H1 (cell line): ENCODE data around the gene HIC2. TPM values are rescaled to one million over a fixed set of nuclear protein-coding genes. Genes with fewer than 3 reads are reported as not detected.

Experiments used
- CTCF ChIA-PET: fragments of 300-600 bp; sonication (Branson Sonifier 250); formaldehyde crosslinking; loops from one replicate; lab custom pipeline; 2021; ENCODE audit not compliant: partially characterized antibody; lab: Charles Lee
- POLR2A ChIA-PET: fragments of 300-600 bp; sonication (Branson Sonifier 250); formaldehyde crosslinking; loops from one replicate; lab custom pipeline; 2021; ENCODE audit warnings: inconsistent platforms; ENCODE audit not compliant: partially characterized antibody; lab: Charles Lee
- DNase-seq, 2 experiments: peaks; one replicate each; pipeline versions ENCODE4 v3.0.0 to v3.0.0-alpha.2; 2010 to 2022; ENCODE audit warnings: low spot score in 2 of 2, low read depth in 1 of 2, mixed read lengths in 1 of 2
- FAIRE-seq: peaks from 2 replicates; lab custom pipeline; 2011; peaks lifted over from hg19 to GRCh38; lab: Jason Lieb, UNC
- H2AFZ ChIP-seq: 2 replicates; pipeline ENCODE4 v1.8.1; 2012; ENCODE audit warnings: low read length, inconsistent platforms
- H2AK5ac ChIP-seq: 2 replicates; pipeline ENCODE4 v1.6.1; 2013; ENCODE audit warnings: low read depth, low read length
- H2BK120ac ChIP-seq: replicated peaks from 2 replicates; pipeline ENCODE3; 2013; ENCODE audit warnings: low read depth, low read length, inconsistent platforms
- H2BK12ac ChIP-seq: 2 replicates; pipeline ENCODE4 v1.6.1; 2013; ENCODE audit warnings: low read depth, low read length
- H2BK15ac ChIP-seq: 2 replicates; pipeline ENCODE4 v1.6.1; 2013; ENCODE audit warnings: low read length
- H2BK20ac ChIP-seq: 2 replicates; pipeline ENCODE4 v1.6.1; 2013; ENCODE audit warnings: low read length
- H2BK5ac ChIP-seq: 2 replicates; pipeline ENCODE4 v1.6.1; 2013; ENCODE audit warnings: low read depth, low read length
- H3K14ac ChIP-seq: 2 replicates; pipeline ENCODE4 v1.6.1; 2013; ENCODE audit warnings: inconsistent platforms; ENCODE audit not compliant: insufficient read length
- H3K18ac ChIP-seq: 2 replicates; pipeline ENCODE4 v1.6.1; 2013; ENCODE audit warnings: low read length; ENCODE audit errors: extremely low read depth
- H3K23ac ChIP-seq: 2 replicates; pipeline ENCODE4 v1.6.1; 2013; ENCODE audit warnings: inconsistent platforms; ENCODE audit not compliant: insufficient read length
- H3K23me2 ChIP-seq: 2 replicates; pipeline ENCODE4 v1.6.1; 2013; ENCODE audit warnings: low read depth, low read length
- H3K27ac ChIP-seq: 2 replicates; pipeline ENCODE4 v1.6.1; 2011; ENCODE audit warnings: low read depth, low read length, inconsistent platforms
- H3K27me3 ChIP-seq, 4 experiments: replicated peaks in 1 of 4; 1 replicate in 1 of 4; 2 replicates in 3 of 4; pipeline versions ENCODE4 v1.6.1 to v1.8.1; 2011 to 2013; ENCODE audit warnings: low read length in 3 of 4, mild to moderate bottlenecking in 3 of 4, inconsistent platforms in 2 of 4, mixed read lengths in 2 of 4, moderate library complexity in 1 of 4; ENCODE audit not compliant: control insufficient read depth in 3 of 4, insufficient read depth in 3 of 4; ENCODE audit errors: extremely low read depth in 1 of 4
- H3K36me3 ChIP-seq, 4 experiments: 2 replicates each; pipeline versions ENCODE4 v1.6.1 to v1.8.1; 2011 to 2013; ENCODE audit warnings: mild to moderate bottlenecking in 4 of 4, low read length in 3 of 4, moderate library complexity in 2 of 4, control low read depth in 1 of 4, inconsistent platforms in 1 of 4; ENCODE audit not compliant: insufficient read depth in 4 of 4, control insufficient read depth in 2 of 4
- H3K4ac ChIP-seq: replicated peaks from 2 replicates; pipeline ENCODE3; 2013; ENCODE audit warnings: low read length, low read depth, mixed read lengths, inconsistent platforms; ENCODE audit not compliant: insufficient read length
- H3K4me1 ChIP-seq, 4 experiments: replicated peaks in 1 of 4; 1 replicate in 1 of 4; 2 replicates in 3 of 4; pipeline versions ENCODE4 v1.6.1 to v1.8.1; 2011 to 2013; ENCODE audit warnings: low read length in 3 of 4, inconsistent platforms in 2 of 4, mixed read lengths in 1 of 4; ENCODE audit not compliant: insufficient read depth in 4 of 4, control insufficient read depth in 3 of 4
- H3K4me2 ChIP-seq, 2 experiments: 2 replicates each; pipeline versions ENCODE4 v1.6.1 to v1.8.1; 2011 to 2013; ENCODE audit warnings: low read depth in 2 of 2, low read length in 2 of 2, control low read depth in 1 of 2, inconsistent platforms in 1 of 2, mild to moderate bottlenecking in 1 of 2; ENCODE audit not compliant: insufficient read depth in 1 of 2
- H3K4me3 ChIP-seq, 4 experiments: fragments of 200-600, 300-600 bp in 1 of 4; sonication (generic), shearing (Covaris generic), sonication (Bioruptor Twin) in 1 of 4; 2 replicates each; pipeline versions ENCODE4 v1.5.1 to v1.8.1; 2011 to 2016; ENCODE audit warnings: low read length in 4 of 4, low read depth in 3 of 4, control low read depth in 2 of 4, inconsistent platforms in 2 of 4, mild to moderate bottlenecking in 2 of 4, mixed read lengths in 1 of 4, moderate library complexity in 1 of 4; ENCODE audit not compliant: insufficient read depth in 2 of 4; ENCODE audit errors: extremely low read depth in 1 of 4
- H3K56ac ChIP-seq: replicated peaks from 2 replicates; pipeline ENCODE3; 2013; ENCODE audit warnings: low read depth, mild to moderate bottlenecking, mixed read lengths, low read length, inconsistent platforms; ENCODE audit not compliant: insufficient read length
- H3K79me1 ChIP-seq: 2 replicates; pipeline ENCODE4 v1.6.1; 2013; ENCODE audit warnings: low read depth, low read length, control low read depth
- H3K79me2 ChIP-seq, 2 experiments: 2 replicates each; pipeline versions ENCODE4 v1.6.1 to v1.8.1; 2012 to 2013; ENCODE audit warnings: low read length in 2 of 2, mild to moderate bottlenecking in 2 of 2, inconsistent platforms in 1 of 2; ENCODE audit not compliant: insufficient read depth in 2 of 2, control insufficient read depth in 1 of 2
- H3K9ac ChIP-seq, 4 experiments: replicated peaks in 1 of 4; 1 replicate in 1 of 4; 2 replicates in 3 of 4; pipeline versions ENCODE4 v1.6.1 to v1.8.1; 2011 to 2013; ENCODE audit warnings: low read depth in 3 of 4, low read length in 3 of 4, control low read depth in 2 of 4, mild to moderate bottlenecking in 2 of 4, moderate library complexity in 2 of 4, inconsistent platforms in 1 of 4; ENCODE audit errors: extremely low read depth in 1 of 4
- H3K9me3 ChIP-seq, 2 experiments: 2 replicates each; pipeline versions ENCODE4 v1.6.1 to v1.8.1; 2012 to 2013; ENCODE audit warnings: mild to moderate bottlenecking in 2 of 2, moderate library complexity in 2 of 2, control low read depth in 1 of 2, inconsistent platforms in 1 of 2, low read depth in 1 of 2, low read length in 1 of 2, mixed read lengths in 1 of 2; ENCODE audit not compliant: insufficient read depth in 2 of 2
- H4K20me1 ChIP-seq, 2 experiments: replicated peaks in 1 of 2; 2 replicates each; pipeline versions ENCODE3 to v1.8.1; 2011 to 2013; ENCODE audit warnings: inconsistent platforms in 2 of 2, low read length in 2 of 2, mild to moderate bottlenecking in 1 of 2; ENCODE audit not compliant: insufficient read depth in 2 of 2, control insufficient read depth in 1 of 2
- H4K5ac ChIP-seq: 2 replicates; pipeline ENCODE4 v1.6.1; 2013; ENCODE audit warnings: low read length, low read depth, mixed read lengths, inconsistent platforms; ENCODE audit not compliant: insufficient read length
- H4K8ac ChIP-seq: 2 replicates; pipeline ENCODE4 v1.8.0; 2013; ENCODE audit warnings: mild to moderate bottlenecking, moderate library complexity, low read length, inconsistent platforms; ENCODE audit not compliant: insufficient read depth; ENCODE audit errors: extremely low read depth
- H4K91ac ChIP-seq: replicated peaks from 2 replicates; pipeline ENCODE3; 2013; ENCODE audit warnings: low read length, mixed read lengths, inconsistent platforms; ENCODE audit not compliant: insufficient read length
- ATF2 ChIP-seq: IDR thresholded peaks from 2 replicates; pipeline ENCODE4 v1.6.1; 2012; ENCODE audit warnings: low read length, inconsistent platforms
- KDM1A ChIP-seq: fragments of 200-600, 300-600 bp; sonication (generic); IDR thresholded peaks from 2 replicates; pipeline ENCODE4 v1.7.1; 2016; ENCODE audit warnings: mild to moderate bottlenecking, low read length, borderline replicate concordance
- POU5F1 ChIP-seq: IDR thresholded peaks from 2 replicates; pipeline ENCODE4 v1.6.1; 2011; ENCODE audit warnings: low read depth, mild to moderate bottlenecking, low read length, moderate library complexity
- RFX5 ChIP-seq: IDR thresholded peaks from 2 replicates; pipeline ENCODE4 v1.6.1; 2011; ENCODE audit warnings: low read depth, low read length, improper control_type of control experiment, borderline replicate concordance
- RNF2 ChIP-seq: fragments of 200-900, 300-1000 bp; sonication (generic); IDR thresholded peaks from 2 replicates; pipeline ENCODE4 v1.7.1; 2016; ENCODE audit warnings: borderline replicate concordance, low read depth, mild to moderate bottlenecking, antibody characterized with exemption, low read length; ENCODE audit not compliant: poor library complexity, severe bottlenecking; ENCODE audit errors: missing control alignments
- SP1 ChIP-seq: IDR thresholded peaks from 2 replicates; pipeline ENCODE4 v1.6.1; 2011; ENCODE audit warnings: low read depth, low read length
- TEAD4 ChIP-seq: IDR thresholded peaks from 2 replicates; pipeline ENCODE4 v1.6.1; 2012; ENCODE audit warnings: low read depth, low read length, inconsistent platforms, mixed read lengths
- WGBS, 2 experiments: shearing (Covaris generic) in 1 of 2; methylation state at CpG; one replicate each; pipeline versions ENCODE4 v1.1.6 to v1.1.7; 2013 to 2015; ENCODE audit warnings: low lambda C conversion rate in 2 of 2, mixed read lengths in 2 of 2, inconsistent platforms in 1 of 2, low coverage in 1 of 2, missing lambda C conversion rate in 1 of 2; ENCODE audit not compliant: insufficient replicate concordance in 2 of 2, insufficient coverage in 1 of 2, insufficient read length in 1 of 2; ENCODE audit errors: extremely low coverage in 1 of 2, missing lambda C conversion rate in 1 of 2; 5-methylcytosine and 5-hydroxymethylcytosine counted together
- polyA plus RNA-seq, 7 experiments: library from polyadenylated mRNA; depleted of rRNA in 3 of 7; stranded (reverse) in 5 of 7; unstranded in 2 of 7; fragments of >200 nt in 5 of 7; fragments of 200-250 nt in 2 of 7; gene quantifications; 1 replicate in 5 of 7; 2 replicates in 1 of 7; 4 replicates in 1 of 7; pipeline versions ENCODE4 v1.2.1 to v1.2.3, GENCODE V29; 2011 to 2013; ENCODE audit warnings: missing spikeins in 2 of 7, mixed read lengths in 2 of 7
- total RNA-seq: library from RNA; stranded (reverse); fragmentation: NEBNext Ultra II Directional; extraction: Animal tissue kit (Norgen Biotek cat#: 25700); gene quantifications from 2 replicates; pipeline ENCODE4 v1.2.1, GENCODE V29; 2021

The HIC2 gene
- total and polyA plus RNA-seq, 2 of the 8 experiments (the other 6 are each of a cell fraction or from before 2014, with no cell fraction given), result 8.0 to 21.9 TPM

GRCh38 chr22:21446827-21447690 lies 29.9 kb downstream of the HIC2 start:
- CTCF ChIA-PET, result interaction anchor here (0.6 to 1.6 kb wide), 3 partner anchors 10 to 182 kb away, joined by 3 to 5 read pairs (median 3); partner anchors contain the start of gene YDJC
- no peaks in the 10 kb centered on the region for H3K27me3 ChIP-seq
- no peak overlapping the region for H3K4me3 ChIP-seq
- peaks cover 5 to 19% of the 10 kb centered on the region in 2 experiments for H4K20me1 ChIP-seq
- DNase-seq (peak in 1 of 2 experiments; percentile 31), FAIRE-seq (no peak)
- H3K79me1 ChIP-seq, result peaks cover 11% of the 10 kb centered on the region
- no peak overlapping the region for H2AK5ac ChIP-seq
- H3K27ac ChIP-seq, result no peak overlapping the region
- no peak overlapping the region for H4K8ac ChIP-seq
- no peak overlapping the region for H3K4ac ChIP-seq
- H2BK120ac ChIP-seq, result no peak overlapping the region
- H3K4me2 ChIP-seq, result no peak overlapping the region
- TF ChIP-seq POU5F1 (no peak), ATF2 (no peak), KDM1A (no peak), RFX5 (no peak), SP1 (no peak), RNF2 (no peak), TEAD4 (no peak)
- H3K23me2 ChIP-seq, result peaks cover 2% of the 10 kb centered on the region; the same call in 1 of the 2 replicates
- no peak overlapping the region for H3K23ac ChIP-seq
- no peak overlapping the region for H4K91ac ChIP-seq
- 95% methylated on average over 24 of the region's 33 CpGs; no CpG with 5 or more reads in 1 of the 2 experiments for WGBS, 2 experiments
- H3K79me2 ChIP-seq, result no peaks in the 10 kb centered on the region
- no peaks in the 10 kb centered on the region for H3K9me3 ChIP-seq
- no peak overlapping the region for H3K18ac ChIP-seq
- peaks cover 0 to 21% (median 3%) of the 10 kb centered on the region in 4 experiments; a peak in 5 of 8 replicates for H3K36me3 ChIP-seq
- no peak overlapping the region for H4K5ac ChIP-seq
- no peak overlapping the region for H2BK12ac ChIP-seq
- H2AFZ ChIP-seq, result no peak overlapping the region
- H2BK15ac ChIP-seq, result no peak overlapping the region
- H2BK5ac ChIP-seq, result no peak overlapping the region
- H3K9ac ChIP-seq, result no peak overlapping the region
- no peak overlapping the region for H2BK20ac ChIP-seq
- no peak overlapping the region for H3K56ac ChIP-seq
- POLR2A ChIA-PET, result no interaction called here
- no peak overlapping the region for H3K14ac ChIP-seq
- H3K4me1 ChIP-seq, result peaks cover 3 to 13% (median 8%) of the 10 kb centered on the region in 4 experiments
